ENCODE measurements around the gene GHDC.

The GHDC gene

GRCh38 chr17:42182927-42183734 is 11.2 kb downstream of the GHDC start:
- DNase-seq (ENCODE audit: low spot score): no peak
- no peak for TF ChIP-seq CTCF (IDR thresholded peaks at IDR 0.05; ENCODE audit: extremely low read depth, insufficient read depth, missing control alignments)
- in situ Hi-C loops (cut with MboI; ENCODE audit: low pct_unique_long_range_greater_than_20kb, low sequenced_read_pairs, unreplicated experiment): no loop called here

DNA sequence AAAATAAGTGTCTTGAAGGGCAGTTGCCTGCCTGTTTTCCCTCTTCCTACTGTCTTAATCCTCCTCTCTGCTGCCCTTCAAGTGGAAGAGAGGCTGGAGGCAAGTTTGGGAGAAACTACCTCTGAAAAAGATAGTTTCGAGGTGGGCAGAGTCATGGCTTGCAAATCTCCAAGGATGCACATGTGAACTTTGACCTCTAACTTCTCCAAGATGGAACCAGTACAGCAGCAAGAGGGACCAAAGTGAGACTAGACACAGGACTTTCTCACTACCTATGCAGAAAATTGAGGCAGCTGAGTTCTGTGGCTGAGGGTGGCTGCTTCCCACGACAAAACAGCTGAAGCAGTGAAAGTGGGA is 12.5 kb downstream of the GHDC start:
- in situ Hi-C loops (cut with MboI; ENCODE audit: low pct_unique_long_range_greater_than_20kb, low sequenced_read_pairs, unreplicated experiment): no loop called here
- no peak for DNase-seq (ENCODE audit: low spot score)

DNA sequence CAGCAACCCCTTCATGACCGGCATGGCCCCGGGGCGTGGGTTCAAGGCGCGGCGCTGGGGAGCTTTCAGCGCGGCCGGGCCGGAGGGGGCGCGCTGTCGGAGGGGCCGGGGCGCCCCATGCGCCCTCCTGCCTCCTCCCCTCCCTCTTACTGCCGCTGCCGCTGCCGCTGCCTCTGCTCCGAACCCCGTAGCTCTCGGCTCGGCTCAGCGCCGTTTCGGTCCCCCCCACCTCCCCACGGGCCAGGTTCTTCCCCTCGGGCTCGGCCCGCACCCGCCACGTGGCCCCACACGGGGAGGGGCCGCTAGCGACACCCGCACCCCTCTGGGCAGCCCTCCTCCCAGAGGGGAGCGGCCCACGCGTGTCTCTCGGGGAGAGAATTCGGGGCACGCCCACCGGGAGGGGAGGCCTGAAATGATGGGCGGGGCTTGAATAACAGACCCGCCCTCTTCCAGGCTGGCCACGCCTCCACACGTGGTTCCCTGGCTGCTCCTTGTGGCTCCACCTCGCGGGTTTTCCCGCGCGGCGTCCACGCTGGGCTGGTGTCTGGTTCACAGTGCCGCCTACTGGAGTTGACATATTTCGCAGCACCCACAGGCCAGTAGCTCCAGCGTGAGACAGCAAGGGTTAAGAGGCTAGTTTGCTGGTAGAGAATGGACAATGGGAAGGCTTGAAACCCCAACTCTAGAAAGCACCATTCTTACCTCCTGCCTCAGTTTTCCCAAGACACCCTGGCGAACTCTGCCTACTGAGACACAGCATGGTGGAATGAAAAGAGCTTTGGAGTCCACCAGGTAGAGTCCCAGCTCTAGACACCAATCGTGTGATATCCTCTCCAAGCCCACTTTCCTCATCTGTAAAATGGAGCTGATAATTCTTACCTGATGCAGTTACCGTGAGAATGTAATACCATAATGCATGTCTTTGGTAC is 13.1 kb downstream of the GHDC start, which contains the start of gene KCNH4:
Gene KCNH4, minus strand, starts transcription at position 221 of the 929 bp plus-strand sequence. Its CDS starts 197 bp downstream, at position 24.
- in situ Hi-C loops (cut with MboI; ENCODE audit: low pct_unique_long_range_greater_than_20kb, low sequenced_read_pairs, unreplicated experiment): no loop called here
- DNase-seq (ENCODE audit: low spot score): peak; percentile 97
- peak; percentile 85 for TF ChIP-seq CTCF (IDR thresholded peaks at IDR 0.05; ENCODE audit: extremely low read depth, insufficient read depth, missing control alignments)

More for the DNA sequence above, 12.5 kb downstream of the GHDC start:
- TF ChIP-seq CTCF (IDR thresholded peaks at IDR 0.05; ENCODE audit: extremely low read depth, insufficient read depth, missing control alignments): no peak

- no peak for DNase-seq (ENCODE audit: low spot score)
- no peak for TF ChIP-seq CTCF (IDR thresholded peaks at IDR 0.05; ENCODE audit: extremely low read depth, insufficient read depth, missing control alignments)
- in situ Hi-C loops (cut with MboI; ENCODE audit: low pct_unique_long_range_greater_than_20kb, low sequenced_read_pairs, unreplicated experiment): no loop called here
These were observed 13.8 kb downstream of the GHDC start for GRCh38 chr17:42180411-42180921.

DNA sequence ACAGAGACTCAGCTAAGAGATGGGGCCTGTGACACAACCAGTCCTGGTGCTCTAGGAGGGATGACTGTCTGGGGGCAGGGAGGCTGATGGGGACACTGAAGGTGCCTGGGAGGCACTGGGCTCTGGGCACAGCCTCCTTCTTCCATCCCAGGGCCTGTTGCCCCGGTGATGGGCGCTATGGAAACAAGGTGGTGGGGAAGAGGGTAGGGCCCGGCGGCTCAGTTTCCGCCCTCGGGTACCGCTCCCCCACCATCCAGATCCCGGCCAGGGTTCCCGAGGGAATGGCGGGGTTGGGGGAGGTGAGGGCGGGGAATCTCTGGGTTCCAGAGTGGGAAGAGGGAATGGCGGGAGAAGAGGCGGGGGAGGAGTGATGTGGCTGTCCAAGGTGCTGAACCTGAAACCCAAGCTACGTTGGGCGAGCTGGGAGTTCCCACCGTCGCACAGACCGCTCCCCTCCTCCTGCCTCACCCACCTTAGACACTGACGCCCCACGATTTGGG is 14.3 kb downstream of the GHDC start:
- DNase-seq (ENCODE audit: low spot score): no peak
- in situ Hi-C loops (cut with MboI; ENCODE audit: low pct_unique_long_range_greater_than_20kb, low sequenced_read_pairs, unreplicated experiment): no loop called here
- TF ChIP-seq CTCF (IDR thresholded peaks at IDR 0.05; ENCODE audit: extremely low read depth, insufficient read depth, missing control alignments): no peak

DNA sequence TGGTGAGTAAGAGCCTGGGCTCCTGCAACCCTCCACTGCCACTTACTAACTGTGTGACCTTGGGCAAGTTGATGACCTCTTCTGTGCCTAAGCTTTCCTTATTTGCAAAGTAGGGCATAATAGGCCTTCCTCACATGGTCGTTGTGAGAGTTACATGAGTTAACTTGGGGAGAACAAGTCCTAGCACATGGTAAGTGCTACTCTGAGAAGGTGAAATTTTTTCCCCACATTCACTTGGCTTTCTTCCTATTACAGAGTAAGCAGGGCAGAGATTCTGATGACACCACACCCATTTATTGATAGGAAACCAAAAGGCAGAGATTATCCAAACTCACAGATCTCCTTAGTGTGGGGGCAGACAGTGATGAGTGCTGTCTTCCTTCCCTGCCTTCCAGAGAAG is 15.0 kb downstream of the GHDC start:
- no peak for TF ChIP-seq CTCF (IDR thresholded peaks at IDR 0.05; ENCODE audit: extremely low read depth, insufficient read depth, missing control alignments)
- in situ Hi-C loops (cut with MboI; ENCODE audit: low pct_unique_long_range_greater_than_20kb, low sequenced_read_pairs, unreplicated experiment): no loop called here
- DNase-seq (ENCODE audit: low spot score): no peak

Data from GM13977 (cell line).